ENCODE results near the gene MZT1.

Gene MZT1

GRCh38 chr13:72689181-72689696, 38.2 kb downstream of the MZT1 start:
- DNase-seq (ENCODE audit: insufficient read length, low spot score) (no peak), FAIRE-seq (no peak)

GRCh38 chr13:72686766-72687165, 40.7 kb downstream of the MZT1 start:
- FAIRE-seq, result no peak
- DNase-seq (ENCODE audit: insufficient read length, low spot score), result no peak

- no peak for FAIRE-seq
- DNase-seq (ENCODE audit: insufficient read length, low spot score), result no peak
Measured at GRCh38 chr13:72680353-72680752, 47.1 kb downstream of the MZT1 start.

GRCh38 chr13:72678312-72678711, 49.1 kb downstream of the MZT1 start:
- DNase-seq (ENCODE audit: insufficient read length, low spot score), result no peak
- no peak for FAIRE-seq

GRCh38 chr13:72677431-72677830, 50.0 kb downstream of the MZT1 start:
- FAIRE-seq, result no peak
- no peak for DNase-seq (ENCODE audit: insufficient read length, low spot score)

- no peak for DNase-seq (ENCODE audit: insufficient read length, low spot score)
- no peak for FAIRE-seq
Measured at GRCh38 chr13:72666391-72666790, 61.0 kb downstream of the MZT1 start.

GRCh38 chr13:72662548-72662947, 64.9 kb downstream of the MZT1 start:
- FAIRE-seq, result no peak
- no peak for DNase-seq (ENCODE audit: insufficient read length, low spot score)

Measured in GM19239 (cell line).